GM18511 (cell line): ENCODE measurements around the gene BEGAIN.

ENCODE experiments used
- ATAC-seq: cut with Tn5 transposase; IDR thresholded peaks from one replicate; pipeline ENCODE4 v1.9.1; 2021; ENCODE audit warnings: mild to moderate bottlenecking, moderate library complexity; ENCODE audit not compliant: unreplicated experiment

Gene BEGAIN

DNA sequence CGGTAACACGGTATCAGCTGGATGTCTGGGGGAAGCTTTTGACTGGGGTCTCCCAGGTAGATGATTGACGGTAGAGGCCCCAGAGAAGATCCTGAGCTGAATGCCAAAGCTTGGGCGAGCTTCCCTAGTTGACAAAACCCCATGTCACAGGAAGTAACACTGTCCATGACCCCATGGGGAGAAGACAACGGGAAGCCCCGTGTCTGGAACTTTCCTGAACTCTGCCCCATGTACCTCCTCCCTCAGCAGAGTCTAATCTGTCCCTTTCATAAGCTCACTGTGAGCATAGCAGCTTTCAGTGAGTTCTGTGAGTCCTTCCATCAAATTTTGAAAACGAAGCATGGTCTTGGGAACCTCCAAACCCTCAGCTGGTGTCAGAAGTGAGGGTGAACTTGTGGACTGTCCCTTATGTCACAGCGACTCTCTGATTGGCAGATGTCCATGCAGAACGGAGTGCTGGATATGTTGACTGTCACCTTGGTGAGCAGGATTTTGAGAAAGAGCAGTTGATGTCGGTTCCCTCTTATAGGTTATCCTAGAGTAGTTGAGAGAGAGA is 29.7 kb upstream of the BEGAIN start:
- ATAC-seq, result no peak

DNA sequence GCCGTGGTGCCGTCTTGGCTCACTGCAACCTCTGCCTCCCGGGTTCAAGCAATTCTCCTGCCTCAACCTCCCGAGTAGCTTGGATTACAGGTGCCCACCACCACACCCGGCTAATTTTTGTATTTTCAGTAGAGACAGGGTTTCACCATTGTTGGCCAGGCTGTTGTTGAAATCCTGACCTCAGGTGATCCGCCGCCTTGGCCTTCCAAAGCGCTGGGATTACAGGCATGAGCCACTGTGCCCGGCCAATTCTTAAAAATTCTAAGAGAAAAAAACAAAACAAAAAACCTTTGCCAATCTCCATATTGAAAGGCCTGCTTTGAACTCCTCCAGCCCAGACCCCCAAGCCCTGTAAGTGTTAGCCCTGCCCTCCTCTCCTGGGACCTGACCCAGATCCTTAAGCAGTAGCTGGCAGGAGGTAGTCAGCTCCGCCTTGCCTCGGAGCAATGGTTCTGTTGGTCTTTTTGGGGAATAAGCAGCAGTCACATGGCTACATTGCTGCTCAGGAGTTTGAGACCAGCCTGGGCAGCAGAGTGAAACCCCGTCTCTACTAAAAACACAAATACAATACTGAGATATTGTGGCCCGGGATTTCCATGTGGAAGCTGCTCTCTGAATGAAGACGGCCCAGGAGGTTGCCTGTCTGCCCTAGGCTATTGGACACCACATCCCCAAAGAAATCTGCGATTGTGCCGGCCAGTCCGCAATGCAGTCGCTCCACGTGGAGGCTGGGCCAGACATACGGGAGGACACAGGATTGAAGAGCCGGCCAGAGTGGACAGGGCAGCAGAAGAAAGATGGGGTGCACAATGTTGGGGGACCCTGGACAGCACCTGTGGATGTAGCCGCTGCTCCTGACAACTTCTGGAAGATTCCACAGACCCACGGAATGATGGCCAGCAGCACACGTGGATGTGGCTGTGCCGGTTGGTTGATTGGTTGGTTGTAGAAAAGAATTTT is 28.8 kb upstream of the BEGAIN start:
- ATAC-seq, result no peak

DNA sequence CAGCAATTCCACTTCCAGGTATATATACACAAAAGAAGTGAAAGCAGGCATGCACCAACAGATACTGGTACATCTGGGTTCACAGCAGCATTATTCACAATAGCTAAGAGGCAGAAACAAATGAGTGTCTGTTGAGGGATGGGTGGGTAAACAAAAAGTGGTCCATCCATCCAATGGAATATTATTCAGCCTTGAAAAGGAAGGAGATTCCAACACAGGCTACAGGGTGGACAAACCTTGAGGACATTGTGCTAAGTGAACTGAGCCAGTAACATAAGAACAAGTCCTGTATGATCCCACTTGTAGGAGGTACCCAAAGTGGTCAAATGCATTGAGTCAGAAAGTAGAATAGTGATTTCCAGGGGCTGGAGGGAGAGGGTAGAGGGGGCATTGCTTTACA is 27.6 kb upstream of the BEGAIN start:
- no peak for ATAC-seq

DNA sequence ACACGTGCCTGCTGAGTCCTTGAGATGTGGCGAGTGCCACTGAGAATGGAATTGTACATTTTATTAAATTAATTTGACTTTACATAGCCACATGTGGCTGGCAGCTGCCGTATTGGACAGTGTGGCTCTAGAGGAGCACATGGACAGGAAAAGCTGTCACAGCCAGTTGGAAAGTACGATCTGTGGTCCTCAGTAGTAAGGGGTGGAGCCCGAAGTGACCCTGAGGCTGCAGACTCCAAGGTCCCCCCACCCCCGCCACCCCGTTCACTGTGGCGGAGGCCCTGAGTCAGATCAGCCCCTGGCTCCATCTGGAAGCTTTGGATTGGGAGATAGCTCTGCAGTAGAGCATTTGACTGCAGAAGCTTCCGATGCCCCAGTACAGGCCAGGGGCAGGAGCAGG is 25.8 kb upstream of the BEGAIN start:
- ATAC-seq, result no peak

DNA sequence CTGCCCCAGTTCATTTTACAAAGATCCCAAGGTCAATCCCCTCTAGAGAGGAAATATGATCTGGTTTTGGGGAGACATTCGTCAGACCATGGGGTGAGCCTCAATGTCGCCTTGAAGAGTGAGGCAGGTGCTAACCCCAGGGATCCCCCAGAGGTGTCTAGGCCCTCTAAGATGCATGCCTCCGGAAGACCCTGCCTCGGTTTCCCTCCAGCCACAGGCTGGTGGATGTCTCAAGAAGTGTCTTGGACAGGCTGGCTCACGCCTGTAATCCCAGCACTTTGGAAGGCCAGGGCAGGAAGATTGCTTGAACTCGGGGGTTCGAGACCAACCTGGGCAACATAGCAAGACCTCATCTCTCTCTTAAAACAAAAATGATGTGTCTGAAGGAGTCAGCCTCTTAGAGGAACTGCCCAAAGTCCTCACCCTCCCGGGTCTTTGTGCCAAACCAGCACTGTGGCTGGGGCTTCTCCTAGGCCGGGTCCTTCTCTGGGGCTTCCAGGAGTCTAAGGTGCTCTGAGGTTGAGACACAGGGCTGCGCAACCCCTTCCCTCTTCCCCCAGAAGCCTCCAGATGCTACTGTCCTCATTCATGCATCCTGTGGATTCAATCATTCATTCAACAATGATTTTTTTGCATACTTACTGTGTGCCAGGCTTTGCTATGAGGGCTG is 24.7 kb upstream of the BEGAIN start:
- ATAC-seq, result no peak

DNA sequence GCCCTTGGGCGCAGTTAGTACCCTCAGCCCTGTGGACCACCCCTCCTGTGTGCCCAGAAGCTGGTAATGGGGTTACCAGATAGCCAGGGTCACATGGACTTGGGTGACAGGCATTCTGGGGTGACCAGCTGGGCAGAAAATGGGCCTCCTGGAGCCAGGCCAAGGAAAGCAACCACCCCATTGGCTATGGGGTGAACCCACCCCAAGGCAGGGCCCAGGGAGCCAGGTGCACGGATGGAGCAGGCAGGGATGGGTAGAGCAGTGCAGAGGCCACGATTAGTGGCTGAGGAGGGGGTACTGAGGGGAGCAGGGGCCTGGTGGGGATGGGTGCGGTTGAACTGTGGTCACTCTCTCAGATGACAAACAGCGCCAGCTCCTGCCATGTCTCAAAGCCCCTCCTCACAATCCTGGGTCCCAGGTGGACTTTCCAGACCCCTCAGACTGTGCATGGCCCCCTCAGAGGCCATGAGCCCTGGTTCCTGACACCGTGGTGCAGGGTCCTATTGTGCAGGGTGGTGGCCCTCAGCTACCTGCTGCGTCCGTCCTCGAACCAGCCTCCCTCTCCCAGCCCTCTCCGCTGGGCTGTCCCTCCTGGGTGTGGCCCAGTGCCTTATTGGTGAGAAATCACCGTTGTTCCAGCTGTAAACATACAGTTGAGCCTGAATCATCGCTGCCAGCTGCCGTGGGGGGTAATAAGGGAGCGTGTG is 23.4 kb upstream of the BEGAIN start:
- no peak for ATAC-seq

DNA sequence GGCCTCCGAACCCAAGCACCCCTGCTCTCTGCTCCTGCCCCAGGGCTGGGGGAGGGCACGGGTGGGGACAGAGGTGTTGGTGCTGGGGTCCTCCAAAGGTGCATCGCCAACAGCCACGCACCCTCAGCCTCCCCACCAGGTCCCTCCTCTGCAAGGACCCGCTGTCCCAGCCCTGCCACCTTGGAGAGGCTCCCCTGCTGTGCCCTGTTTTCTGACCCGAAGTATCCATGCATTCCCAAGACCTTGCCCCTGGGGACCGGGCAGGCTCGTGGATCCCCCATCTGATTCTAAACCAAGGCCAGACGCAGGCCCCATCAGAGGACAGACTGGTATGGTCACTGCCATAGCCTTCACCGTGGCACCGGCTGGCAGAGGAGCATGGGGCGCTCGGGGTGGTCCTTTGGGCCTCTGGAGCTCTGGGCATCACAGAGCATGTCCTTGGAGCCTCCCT is 22.7 kb upstream of the BEGAIN start:
- ATAC-seq, result no peak

DNA sequence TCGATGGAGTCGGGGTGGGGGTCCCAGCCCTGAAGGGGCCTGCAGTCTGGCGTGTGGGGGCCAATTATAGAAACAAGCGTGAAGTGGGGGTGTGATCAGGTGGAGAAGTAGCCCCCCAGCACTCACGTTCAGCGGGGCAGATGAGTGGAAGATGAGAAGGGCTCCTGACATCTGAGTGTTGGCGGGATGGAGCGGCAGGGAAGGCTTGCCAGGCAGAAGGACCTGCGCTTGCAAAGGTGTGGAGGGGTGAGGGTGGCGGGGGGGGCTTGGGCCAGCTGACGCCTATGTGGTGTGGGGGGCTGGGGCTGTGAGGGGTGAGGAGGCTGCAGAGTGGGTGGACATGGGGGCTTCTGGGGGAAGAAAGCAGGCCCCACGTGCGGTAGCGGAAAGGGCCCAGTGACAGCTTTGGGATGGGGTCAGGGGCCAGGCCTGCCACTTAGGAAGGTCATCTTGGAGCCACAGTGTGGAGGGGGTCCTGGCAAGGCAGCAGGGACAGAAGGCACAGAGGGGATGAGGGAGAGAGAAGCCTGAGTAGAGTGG is 22.2 kb upstream of the BEGAIN start:
- ATAC-seq, result no peak

DNA sequence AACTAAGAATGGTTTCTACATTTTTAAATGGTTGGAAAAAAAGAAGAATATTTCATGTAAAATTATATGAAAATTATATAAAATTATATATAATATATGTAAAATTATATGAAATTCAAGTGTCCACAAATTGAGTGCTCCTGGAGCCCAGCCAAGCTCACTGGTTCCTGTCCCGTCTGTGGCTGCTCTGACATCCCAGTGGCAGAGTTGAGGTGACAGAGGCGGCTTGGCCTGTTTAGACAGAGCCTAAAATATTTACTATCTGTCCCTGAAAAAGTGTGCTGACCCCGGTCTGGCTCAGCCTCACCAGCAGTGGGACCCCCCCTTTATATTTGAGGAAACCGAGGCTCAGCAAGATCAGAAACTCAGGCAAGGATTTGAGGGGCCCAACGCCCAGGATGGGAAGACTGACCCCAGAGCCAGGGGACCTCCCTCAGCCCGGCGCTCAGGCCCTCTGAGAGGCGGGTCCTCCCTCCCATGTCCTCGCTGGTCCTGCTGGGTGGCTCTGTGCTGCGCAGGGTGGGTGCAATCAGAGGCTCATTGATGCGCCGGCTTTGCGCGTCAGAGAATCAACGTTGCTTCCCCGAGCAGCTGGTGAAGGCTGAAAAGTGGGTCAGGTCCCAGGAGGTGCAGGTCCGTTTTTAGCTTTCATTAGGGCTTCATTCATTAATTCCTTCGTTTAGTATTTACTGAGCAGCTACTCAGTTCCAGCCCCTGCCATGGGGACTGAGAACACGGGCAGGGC is 21.5 kb upstream of the BEGAIN start:
- no peak for ATAC-seq

DNA sequence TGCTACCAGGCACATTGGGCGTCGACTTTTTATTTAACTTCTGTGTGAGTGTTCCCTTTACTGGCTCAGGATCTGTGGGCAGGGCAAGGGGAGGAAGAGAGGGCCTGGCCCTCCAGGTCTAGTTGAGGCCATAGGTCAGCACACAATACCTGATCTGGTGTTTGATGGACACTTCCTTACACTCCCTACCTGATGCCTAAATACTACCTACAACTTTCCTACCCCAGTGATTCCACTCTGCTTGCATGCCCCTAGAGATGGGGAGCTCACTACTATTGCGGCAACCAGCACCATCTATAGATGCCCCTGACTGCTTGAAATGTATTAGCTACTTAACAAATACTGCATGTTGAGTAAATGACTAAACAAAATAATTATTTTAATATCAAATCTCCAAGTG is 20.8 kb upstream of the BEGAIN start:
- ATAC-seq, result no peak

DNA sequence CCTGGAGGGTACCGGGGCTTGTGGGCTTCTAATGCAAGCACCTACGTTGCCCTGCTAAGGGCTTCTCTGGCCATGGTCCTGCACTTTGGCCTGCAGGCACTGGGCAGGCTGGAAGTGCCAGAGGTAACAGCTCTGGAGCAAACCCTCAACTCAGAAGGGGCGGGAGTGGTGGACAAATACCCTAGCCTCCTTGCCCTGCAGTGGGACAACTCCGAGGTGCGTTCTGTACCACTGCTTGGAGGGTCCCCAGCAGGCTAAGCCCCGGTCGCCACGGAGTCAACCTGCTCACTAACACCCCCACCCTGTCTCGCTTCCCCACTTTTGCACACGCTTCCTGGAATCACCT is 20.4 kb upstream of the BEGAIN start:
- no peak for ATAC-seq

DNA sequence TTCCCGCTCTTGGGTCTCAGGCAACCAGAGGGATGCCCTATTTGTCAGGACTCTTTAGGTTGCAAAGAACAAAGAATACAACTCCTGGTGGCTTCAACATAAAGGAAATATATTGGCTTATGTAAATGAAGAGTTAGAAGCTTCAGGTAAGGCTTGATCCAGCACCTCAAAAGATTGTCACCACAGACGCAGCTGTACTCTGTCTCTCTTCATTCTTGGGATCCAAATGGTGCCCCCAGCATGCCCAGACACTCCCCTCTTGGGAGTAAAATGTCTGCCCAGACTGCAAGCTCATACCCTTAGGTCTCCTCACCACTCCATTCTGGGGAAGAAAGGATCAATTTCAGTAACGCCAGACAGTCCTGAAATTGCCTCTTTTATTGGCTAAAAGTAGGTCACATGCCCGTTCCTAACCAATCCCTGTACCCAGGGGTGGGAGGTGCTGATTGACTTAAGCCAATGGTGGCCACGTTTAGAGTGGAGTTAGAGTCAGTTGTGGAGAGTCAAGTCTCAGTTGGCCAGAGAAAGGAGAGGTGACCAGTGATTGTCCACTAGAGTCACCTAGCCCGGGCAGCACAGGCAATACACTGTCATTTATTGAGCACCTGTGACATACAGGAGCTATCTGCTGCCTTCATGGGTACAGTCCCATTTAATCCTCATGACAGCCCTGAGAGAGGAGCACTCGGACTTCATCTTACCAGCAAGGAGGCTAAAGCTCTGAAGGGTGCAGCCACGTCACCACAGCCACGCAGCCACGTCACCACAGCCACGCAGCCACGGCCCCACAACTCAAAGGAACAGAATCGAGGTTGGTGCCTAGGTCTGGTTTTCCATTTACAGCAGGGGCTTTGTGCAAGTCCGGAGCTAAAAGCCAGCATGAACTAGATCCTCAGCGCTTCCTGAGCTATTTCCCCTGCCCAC is 19.7 kb upstream of the BEGAIN start:
- ATAC-seq, result no peak

DNA sequence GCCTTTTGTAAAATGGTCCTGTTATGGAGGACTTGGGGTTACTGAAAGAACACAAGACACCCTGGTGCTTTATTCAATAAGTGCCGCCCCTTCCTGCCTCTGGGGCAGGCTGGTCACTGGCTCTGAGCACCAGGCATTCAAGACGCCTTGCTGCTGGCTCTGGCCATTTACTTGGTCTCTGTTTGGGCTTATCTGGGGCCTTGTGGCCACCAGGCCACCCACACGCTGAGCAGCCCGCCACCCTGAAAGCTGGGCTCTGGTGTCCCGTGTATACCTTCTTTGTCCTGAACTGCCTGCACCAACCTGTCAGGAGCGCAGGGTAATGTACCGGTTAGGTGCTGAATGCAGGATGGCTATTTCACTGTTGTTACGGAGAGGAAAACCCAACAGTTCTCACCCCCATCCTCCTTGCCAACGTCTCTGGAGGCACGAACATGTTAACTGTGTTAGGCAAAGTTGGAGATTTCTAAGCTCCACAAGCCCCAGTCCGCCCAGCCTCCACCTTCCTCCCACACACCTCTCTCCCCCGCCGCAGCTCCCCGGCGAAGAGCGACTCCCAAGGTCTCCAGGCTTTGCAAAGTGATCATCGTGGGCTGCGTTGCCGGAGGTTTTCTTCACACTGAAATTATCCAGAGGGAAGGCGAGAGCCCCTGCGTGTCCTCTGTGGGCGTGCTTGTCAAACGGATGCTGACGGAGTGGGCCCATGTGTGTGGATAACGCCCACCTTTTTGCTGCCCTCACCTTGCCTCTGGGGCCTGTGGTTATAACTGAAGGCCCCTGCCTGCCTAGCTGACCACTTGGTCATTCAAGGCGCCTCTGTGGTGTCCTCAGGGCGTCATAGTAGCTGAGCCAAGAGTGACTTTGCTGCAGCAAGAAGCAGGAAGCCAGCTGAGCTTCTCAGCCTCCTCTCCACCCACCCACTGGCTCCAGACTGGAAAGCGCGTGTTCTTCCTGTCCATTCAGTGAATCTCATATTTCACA is 18.8 kb upstream of the BEGAIN start:
- no peak for ATAC-seq

DNA sequence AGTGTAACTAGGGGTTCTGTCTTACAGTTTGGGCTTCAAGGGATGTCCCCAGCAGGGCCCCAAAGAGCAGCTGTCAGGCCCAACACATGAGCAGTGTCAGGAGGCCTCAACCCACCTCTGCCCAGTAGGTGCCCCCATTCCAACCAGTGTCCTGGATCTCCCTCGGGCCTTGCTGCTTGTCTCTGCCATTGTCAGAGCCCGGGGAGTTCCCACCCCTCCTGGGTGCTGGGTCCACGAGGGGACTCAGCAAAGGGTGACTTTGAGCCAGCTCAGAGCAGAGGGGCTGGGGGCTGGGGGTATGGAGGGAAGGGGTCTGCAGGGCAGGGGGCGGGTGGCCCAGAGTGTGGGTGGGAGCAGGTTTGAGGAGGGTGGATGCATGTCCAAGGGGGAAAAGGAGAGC is 18.0 kb upstream of the BEGAIN start:
- no peak for ATAC-seq

DNA sequence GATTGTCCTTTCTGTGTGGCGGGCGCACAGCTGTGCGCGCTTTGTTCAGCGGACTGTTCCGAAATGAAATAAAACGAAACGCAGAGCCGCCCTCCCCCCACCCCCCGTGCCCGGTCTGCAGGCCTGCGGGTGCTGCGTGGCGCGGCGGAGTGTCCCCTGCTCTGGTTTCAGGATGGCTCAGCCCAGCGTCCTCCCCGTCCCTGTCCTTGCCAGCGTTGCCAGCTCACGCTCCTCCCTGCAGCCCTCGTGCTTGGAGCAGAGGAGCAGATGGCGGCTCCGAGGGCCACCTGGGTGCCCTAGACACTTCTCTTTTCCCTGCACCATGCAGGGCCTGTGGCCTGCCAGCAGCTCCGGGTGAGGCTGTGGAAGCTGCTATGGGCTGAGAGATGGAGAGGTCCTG is 17.5 kb upstream of the BEGAIN start:
- ATAC-seq, result no peak

DNA sequence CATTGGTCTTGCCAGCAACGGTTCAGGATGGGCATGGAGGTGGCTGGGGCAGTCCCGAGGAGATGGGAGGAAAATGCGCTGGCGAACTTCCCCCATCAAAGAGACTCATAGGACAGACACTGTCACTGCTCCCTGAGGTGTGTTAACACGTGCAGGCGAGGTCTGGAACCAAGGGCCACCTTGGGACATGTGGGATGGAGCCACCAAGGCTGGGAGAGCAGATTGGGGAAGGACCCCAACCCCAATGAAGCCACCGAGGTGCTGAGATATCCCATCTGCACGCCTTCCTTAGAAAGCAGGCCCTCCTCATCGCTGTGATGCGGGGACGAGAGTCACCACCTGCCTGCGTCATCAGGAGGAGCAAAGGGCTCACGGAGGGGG is 16.9 kb upstream of the BEGAIN start:
- ATAC-seq, result no peak

DNA sequence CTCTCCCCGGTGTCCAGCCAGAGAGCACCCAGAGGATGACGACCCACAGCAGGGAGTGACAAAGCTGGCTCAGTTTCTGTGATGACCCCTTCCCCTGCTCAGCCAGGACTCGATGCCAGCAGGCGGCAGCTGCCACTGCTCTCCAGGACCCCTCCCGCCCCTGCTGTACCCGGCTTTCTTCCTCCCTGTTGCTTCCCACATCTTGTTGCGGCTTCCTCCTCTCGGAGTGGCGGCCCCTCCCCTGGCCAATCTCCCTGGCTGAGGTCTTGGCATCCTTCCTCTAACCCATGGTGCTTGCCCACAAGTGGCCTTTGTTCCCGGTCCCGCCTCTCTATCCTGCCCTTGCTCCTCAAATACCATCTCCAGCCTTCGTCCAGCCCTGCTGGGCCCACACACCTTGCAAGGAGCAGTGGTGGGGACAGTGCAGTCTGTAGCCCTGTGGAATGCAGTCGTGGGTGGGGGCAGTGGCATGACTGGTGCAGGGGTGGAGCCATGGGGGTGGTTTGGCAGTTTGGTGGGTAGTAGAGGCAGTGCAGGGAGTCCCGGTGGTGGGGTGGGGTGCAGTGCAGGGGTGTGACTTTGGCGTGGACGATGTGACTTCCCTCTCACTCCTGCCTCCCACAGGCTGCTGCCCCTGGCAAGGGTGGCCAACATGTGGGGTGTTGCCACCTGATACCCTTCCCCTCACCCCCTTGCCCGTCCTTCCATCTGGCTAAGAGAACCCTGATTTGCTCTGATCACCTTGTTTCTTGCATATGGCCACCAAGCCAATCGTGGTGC is 16.3 kb upstream of the BEGAIN start:
- no peak for ATAC-seq
